Astrocyte of the spinal cord (primary cell): ENCODE data around the gene CDHR1.
A peak's percentile ranks its signal among the peaks of the same experiment; 100 is the strongest.
"Not testable (repeated sequence)": the region's sequence is repeated elsewhere in the genome, so short reads cannot be mapped to it uniquely, and the experiment has no call there.

Source experiments
- DNase-seq: peaks from one replicate; pipeline ENCODE4 v3.0.0; 2011; ENCODE audit warnings: low read depth, low spot score
- H3K4me3 ChIP-seq: 2 replicates; pipeline ENCODE4 v1.5.1; 2011; ENCODE audit warnings: low read depth, mild to moderate bottlenecking, low read length, moderate library complexity
- CTCF ChIP-seq: IDR thresholded peaks from 2 replicates; pipeline ENCODE4 v1.5.1; 2012; ENCODE audit warnings: low read depth, mild to moderate bottlenecking, low read length, inconsistent platforms
- in situ Hi-C: cut with HindIII; loops from 2 replicates; pipeline ENCODE4 v1.10.0; 2017; ENCODE audit warnings: low sequenced_read_pairs

Gene CDHR1

DNA sequence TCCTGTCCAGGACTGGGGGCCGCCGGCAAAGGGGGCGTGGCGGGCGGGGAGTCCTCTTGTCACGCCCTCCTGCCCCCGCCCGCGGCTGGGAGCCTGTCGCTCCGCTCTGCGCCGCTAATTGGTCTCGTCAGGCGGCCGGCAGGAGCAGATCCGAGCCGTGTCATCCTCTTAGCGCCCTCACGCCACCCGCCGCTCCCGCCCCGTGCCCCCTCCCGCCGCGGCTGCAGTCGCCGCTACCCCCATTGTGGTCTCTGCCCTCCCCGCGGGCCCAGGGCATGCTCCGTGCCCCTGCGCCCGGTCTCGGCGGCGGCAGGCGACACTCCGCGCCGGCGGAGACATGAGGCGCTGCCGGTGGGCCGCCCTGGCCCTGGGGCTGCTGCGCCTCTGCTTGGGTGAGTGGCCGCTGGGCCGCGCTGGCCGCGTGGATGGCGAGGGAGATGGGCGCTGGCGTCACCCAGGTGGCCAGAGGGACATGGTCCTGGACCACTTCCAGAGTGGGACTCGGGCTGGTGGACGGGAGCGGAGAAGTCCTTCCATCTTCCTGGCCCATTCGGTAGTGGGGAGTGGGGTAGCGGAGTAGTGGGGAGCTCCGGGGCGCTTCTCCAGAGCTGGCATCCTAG is at the start of gene CDHR1:
Gene CDHR1 (plus strand): TSS at position 114 of the 620 bp plus-strand sequence. CDS start 224 bp downstream, at position 338.
- H3K4me3 ChIP-seq: no peak within 1 kb of the TSS
- DNase-seq: no peak
- in situ Hi-C loops: no loop called here
- no peak for TF ChIP-seq CTCF

DNA sequence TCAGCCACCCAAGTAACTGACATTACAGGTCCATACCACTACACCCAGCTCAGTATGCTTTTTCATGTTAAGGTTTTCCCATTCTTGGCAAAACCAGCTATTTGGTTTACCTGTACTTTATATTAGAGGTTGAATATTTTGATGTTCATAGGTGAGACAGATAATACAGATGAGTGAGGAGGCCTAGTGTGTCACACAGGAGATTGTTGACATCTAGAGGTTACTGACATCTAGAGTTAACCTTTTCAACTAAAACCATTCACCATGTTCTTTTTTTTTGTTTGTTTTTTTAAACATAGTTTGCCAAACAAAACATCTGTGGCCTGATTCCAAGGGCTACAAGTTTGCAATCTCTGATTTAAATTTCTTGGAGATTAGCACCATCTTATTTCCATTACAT is 47.0 kb upstream of the CDHR1 start:
- TF ChIP-seq CTCF: no peak
- in situ Hi-C loops: no loop called here
- no peak overlapping the region for H3K4me3 ChIP-seq
- no peak for DNase-seq

DNA sequence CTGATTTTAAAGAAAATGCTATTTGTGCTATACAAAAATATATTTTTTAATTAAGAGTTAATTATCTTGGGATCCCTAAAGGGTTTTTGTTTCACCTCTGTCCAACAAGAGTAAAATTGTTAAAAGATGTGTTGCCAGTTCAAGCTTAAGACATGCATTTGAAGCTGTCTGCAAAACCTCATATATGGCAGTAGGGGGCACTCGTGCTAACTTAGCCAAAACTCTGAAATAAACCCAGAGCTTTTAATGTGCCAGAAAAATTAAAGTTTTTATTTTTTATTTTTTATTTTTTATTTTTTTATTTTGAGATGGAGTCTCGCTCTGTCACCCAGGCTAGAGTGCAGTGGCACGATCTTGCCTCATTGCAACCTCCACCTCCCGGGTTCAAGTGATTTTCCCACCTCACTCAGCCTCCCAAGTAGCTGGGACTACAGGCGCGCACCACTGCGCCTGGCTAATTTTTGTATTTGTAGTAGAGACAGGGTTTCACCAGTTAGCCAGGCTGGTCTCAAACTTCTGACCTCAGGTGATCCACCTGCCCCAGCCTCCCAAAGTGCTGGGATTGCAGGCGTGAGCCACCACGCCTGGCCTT is 46.2 kb upstream of the CDHR1 start:
- H3K4me3 ChIP-seq, in situ Hi-C loops: not testable (repeated sequence)
- TF ChIP-seq CTCF: peak; percentile 73
- DNase-seq: peak; percentile 56

GRCh38 chr10:84149854-84150253 is 44.5 kb upstream of the CDHR1 start:
- H3K4me3 ChIP-seq: no peak overlapping the region
- no peak for DNase-seq
- no peak for TF ChIP-seq CTCF
- in situ Hi-C loops: no loop called here

DNA sequence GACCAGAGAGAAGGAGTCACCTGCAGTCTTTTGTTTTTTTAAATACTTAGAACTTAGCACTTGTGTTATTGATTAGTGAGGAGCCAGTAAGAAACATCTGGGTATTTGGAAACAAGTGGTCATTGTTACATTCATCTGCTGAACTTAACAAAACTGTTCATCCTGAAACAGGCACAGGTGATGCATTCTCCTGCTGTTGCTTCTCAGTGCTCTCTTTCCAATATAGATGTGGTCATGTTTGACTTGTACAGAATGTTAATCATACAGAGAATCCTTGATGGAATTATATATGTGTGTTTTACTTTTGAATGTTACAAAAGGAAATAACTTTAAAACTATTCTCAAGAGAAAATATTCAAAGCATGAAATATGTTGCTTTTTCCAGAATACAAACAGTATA is 41.6 kb upstream of the CDHR1 start:
- no peak for TF ChIP-seq CTCF
- DNase-seq: no peak
- no peak overlapping the region for H3K4me3 ChIP-seq
- in situ Hi-C loops: no loop called here

DNA sequence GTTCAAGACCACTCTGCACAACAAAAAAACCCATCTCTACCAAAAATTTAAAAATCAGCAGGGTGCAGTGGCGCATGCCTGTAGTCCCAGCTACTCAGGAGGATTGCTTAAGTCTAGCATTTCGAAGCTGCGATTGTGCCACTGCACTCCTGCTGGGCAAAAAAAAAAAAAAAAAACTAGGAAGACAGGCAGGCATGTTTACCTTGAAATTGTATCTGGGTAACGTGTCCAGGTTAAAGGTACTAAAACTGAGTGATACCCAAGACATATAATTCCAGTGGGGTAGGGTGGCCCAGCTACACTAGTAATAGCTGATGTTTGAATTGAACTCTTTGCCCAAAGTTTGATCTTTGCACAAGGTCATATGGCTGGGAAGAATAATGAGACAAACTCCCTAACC is 38.8 kb upstream of the CDHR1 start:
- no peak overlapping the region for H3K4me3 ChIP-seq
- TF ChIP-seq CTCF: no peak
- DNase-seq: no peak
- in situ Hi-C loops: no loop called here
